ENCODE data around the gene KCTD2.

DNA sequence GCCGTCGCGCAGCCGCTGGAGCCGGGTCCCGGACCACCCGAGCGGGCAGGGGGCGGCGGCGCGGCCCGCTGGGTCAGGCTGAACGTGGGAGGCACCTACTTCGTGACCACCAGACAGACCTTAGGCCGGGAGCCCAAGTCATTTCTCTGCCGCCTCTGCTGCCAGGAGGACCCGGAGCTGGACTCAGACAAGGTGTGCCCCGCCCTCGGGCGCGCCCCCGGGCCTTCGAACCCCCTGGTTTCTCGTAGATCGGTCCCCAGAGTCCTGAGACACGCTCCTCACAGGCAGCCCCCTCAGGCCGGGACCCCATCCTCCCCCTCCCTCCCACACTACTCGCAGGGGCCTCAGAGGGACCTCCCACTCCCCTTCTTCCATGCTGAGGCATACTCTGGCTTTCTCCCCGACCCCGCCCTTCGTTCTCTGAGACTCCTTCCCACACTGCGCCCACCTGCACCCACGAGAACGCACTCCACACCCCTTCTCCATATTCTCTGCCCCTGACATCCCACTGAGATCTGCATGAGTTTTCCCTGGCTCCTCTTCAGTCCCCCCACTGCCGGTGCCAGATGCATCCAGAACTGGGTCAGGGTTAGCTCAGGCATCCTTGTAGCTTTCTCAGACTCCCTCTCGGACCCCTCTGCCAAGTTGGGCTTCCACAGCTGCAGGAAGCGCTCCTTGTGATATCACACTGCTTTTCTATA, 523 bp downstream of the KCTD2 start:
- TF ChIP-seq, protein P1, sequence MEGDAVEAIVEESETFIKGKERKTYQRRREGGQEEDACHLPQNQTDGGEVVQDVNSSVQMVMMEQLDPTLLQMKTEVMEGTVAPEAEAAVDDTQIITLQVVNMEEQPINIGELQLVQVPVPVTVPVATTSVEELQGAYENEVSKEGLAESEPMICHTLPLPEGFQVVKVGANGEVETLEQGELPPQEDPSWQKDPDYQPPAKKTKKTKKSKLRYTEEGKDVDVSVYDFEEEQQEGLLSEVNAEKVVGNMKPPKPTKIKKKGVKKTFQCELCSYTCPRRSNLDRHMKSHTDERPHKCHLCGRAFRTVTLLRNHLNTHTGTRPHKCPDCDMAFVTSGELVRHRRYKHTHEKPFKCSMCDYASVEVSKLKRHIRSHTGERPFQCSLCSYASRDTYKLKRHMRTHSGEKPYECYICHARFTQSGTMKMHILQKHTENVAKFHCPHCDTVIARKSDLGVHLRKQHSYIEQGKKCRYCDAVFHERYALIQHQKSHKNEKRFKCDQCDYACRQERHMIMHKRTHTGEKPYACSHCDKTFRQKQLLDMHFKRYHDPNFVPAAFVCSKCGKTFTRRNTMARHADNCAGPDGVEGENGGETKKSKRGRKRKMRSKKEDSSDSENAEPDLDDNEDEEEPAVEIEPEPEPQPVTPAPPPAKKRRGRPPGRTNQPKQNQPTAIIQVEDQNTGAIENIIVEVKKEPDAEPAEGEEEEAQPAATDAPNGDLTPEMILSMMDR (conservative IDR thresholded peaks at IDR 0.05; ENCODE audit: low read length) = no peak
- TF ChIP-seq EZH2phosphoT487 (IDR thresholded peaks at IDR 0.05; ENCODE audit: borderline replicate concordance) = no peak

Measured in Loucy (cell line).